Calu3 (cell line): Measurements from ENCODE around the gene BCAN. TPM values are rescaled to one million over a fixed set of nuclear protein-coding genes. Genes with fewer than 3 reads are reported as not detected.

Source experiments
- total RNA-seq: library from RNA; stranded (reverse); gene quantifications from 2 replicates; pipeline ENCODE4 v1.2.3, GENCODE V29; 2022

Gene BCAN
- total RNA-seq, 1 experiment from 2014 or later, result not detected

Other genes with a start within 250 kb of the BCAN start
- 48.4 and 54.1 TPM in 2 replicates for gene MEF2D, start 141.3 kb upstream of the BCAN start, total RNA-seq
- gene IQGAP3, start 69.6 kb upstream of the BCAN start, total RNA-seq, result 66.2 and 93.6 TPM in 2 replicates
- gene TTC24, start 62.4 kb upstream of the BCAN start, total RNA-seq, result not detected in 2 replicates
- 129 and 143 TPM in 2 replicates for gene NAXE, start 50.3 kb upstream of the BCAN start, total RNA-seq
- gene GPATCH4, start 40.6 kb upstream of the BCAN start, total RNA-seq, result 52.4 and 57.0 TPM in 2 replicates
- 0.27 TPM in 1 of 2 replicates, not detected in the other for gene HAPLN2, start 22.7 kb upstream of the BCAN start, total RNA-seq
- 6.1 and 7.4 TPM in 2 replicates for gene NES, start 35.3 kb downstream of the BCAN start, total RNA-seq
- gene CRABP2, start 63.5 kb downstream of the BCAN start, total RNA-seq, result 17.6 and 27.3 TPM in 2 replicates
- gene METTL25B, start 86.4 kb downstream of the BCAN start, total RNA-seq, result 52.7 and 63.8 TPM in 2 replicates
- gene ISG20L2, start 86.6 kb downstream of the BCAN start, total RNA-seq, result 60.9 and 61.6 TPM in 2 replicates
- 130 and 138 TPM in 2 replicates for gene MRPL24, start 99.0 kb downstream of the BCAN start, total RNA-seq
- 437 and 470 TPM in 2 replicates for gene HDGF, start 109.6 kb downstream of the BCAN start, total RNA-seq
- gene PRCC, start 125.4 kb downstream of the BCAN start, total RNA-seq, result 72.8 and 80.4 TPM in 2 replicates
- gene SH2D2A, start 174.7 kb downstream of the BCAN start, total RNA-seq, result 2.9 and 3.1 TPM in 2 replicates
- not detected in 2 replicates for gene INSRR, start 217.0 kb downstream of the BCAN start, total RNA-seq
- gene NTRK1, start 218.7 kb downstream of the BCAN start, total RNA-seq, result not detected in 2 replicates